T-cell (primary cell): ENCODE data around the gene CFAP92. TPM values are rescaled to one million over a fixed set of nuclear protein-coding genes. Genes with fewer than 3 reads are reported as not detected.

Experiments
- ATAC-seq, 4 experiments: fragments of 200-7000 bp in 3 of 4; fragments of 150-1000 bp in 1 of 4; cut with Tn5 transposase; replicated peaks in 1 of 4; 1 replicate in 3 of 4; 2 replicates in 1 of 4; pipeline ENCODE4 v1.10.0; 2021; ENCODE audit warnings: moderate library complexity in 3 of 4, mild to moderate bottlenecking in 2 of 4, moderate number of reproducible peaks in 1 of 4
- CTCF ChIA-PET, 2 donors: fragments of 300-600 bp; sonication (Branson Sonifier 250); formaldehyde crosslinking; loops; one replicate each; lab custom pipeline; 2022; ENCODE audit warnings: antibody characterized with exemption in 2 of 2; lab: Charles Lee
- POLR2A ChIA-PET, 2 donors: fragments of 300-600 bp; sonication (Branson Sonifier 250); formaldehyde crosslinking; loops; one replicate each; lab custom pipeline; 2022; ENCODE audit warnings: antibody characterized with exemption in 2 of 2; lab: Charles Lee
- DNase-seq, 35 experiments: peaks; one replicate each; pipeline versions ENCODE4 v3.0.0 to v3.0.0-alpha.2; 2013 to 2023
- H3K27ac ChIP-seq: one replicate; pipeline ENCODE4 v1.5.1; 2013; ENCODE audit warnings: low read length
- H3K27me3 ChIP-seq, 2 experiments: replicated peaks in 1 of 2; 1 replicate in 1 of 2; 2 replicates in 1 of 2; pipeline versions ENCODE4 v1.6.1 to v1.7.0; 2013; ENCODE audit warnings: low read length in 1 of 2, mixed read lengths in 1 of 2; ENCODE audit not compliant: control insufficient read depth in 2 of 2, insufficient read depth in 2 of 2; ENCODE audit errors: extremely low read depth in 1 of 2
- H3K36me3 ChIP-seq, 2 donors: 1 replicate in 1 of 2; 2 replicates in 1 of 2; pipeline versions ENCODE4 v1.6.1 to v1.7.0; 2013; ENCODE audit warnings: low read length in 1 of 2; ENCODE audit not compliant: control insufficient read depth in 2 of 2, insufficient read depth in 1 of 2; ENCODE audit errors: extremely low read depth in 1 of 2
- H3K4me1 ChIP-seq, 2 experiments: 1 replicate in 1 of 2; 2 replicates in 1 of 2; pipeline versions ENCODE4 v1.6.1 to v1.7.0; 2013; ENCODE audit warnings: low read length in 2 of 2, mixed read lengths in 1 of 2; ENCODE audit not compliant: insufficient read depth in 2 of 2, control insufficient read depth in 1 of 2; ENCODE audit errors: extremely low read depth in 1 of 2
- H3K4me3 ChIP-seq, 2 donors: 1 replicate in 1 of 2; 2 replicates in 1 of 2; pipeline versions ENCODE4 v1.5.1 to v1.7.0; 2013; ENCODE audit warnings: mild to moderate bottlenecking in 2 of 2, low read length in 1 of 2, moderate library complexity in 1 of 2; ENCODE audit not compliant: control insufficient read depth in 1 of 2; ENCODE audit errors: extremely low read depth in 1 of 2
- H3K9me3 ChIP-seq: 2 replicates; pipeline ENCODE4 v1.7.0; 2013
- H3K27ac Mint-ChIP-seq, 2 donors: one replicate each; pipeline ENCODE4 v1.8.0; 2020 to 2021; ENCODE audit warnings: mild to moderate bottlenecking in 2 of 2, mixed read lengths in 2 of 2
- H3K27me3 Mint-ChIP-seq, 2 donors: one replicate each; pipeline ENCODE4 v1.8.0; 2021 to 2022; ENCODE audit warnings: mixed read lengths in 2 of 2
- H3K36me3 Mint-ChIP-seq: one replicate; pipeline ENCODE4 v1.8.0; 2021; ENCODE audit warnings: mixed read lengths
- H3K4me1 Mint-ChIP-seq, 3 donors: one replicate each; pipeline ENCODE4 v1.8.0; 2020 to 2022; ENCODE audit warnings: mixed read lengths in 3 of 3, mild to moderate bottlenecking in 1 of 3
- H3K4me3 Mint-ChIP-seq, 3 donors: one replicate each; pipeline ENCODE4 v1.8.0; 2020 to 2022; ENCODE audit warnings: mild to moderate bottlenecking in 3 of 3, mixed read lengths in 3 of 3, moderate library complexity in 3 of 3
- H3K9me3 Mint-ChIP-seq, 3 donors: one replicate each; pipeline ENCODE4 v1.8.0; 2020 to 2022; ENCODE audit warnings: mixed read lengths in 3 of 3
- WGBS: methylation state at CpG from one replicate; pipeline ENCODE4 v1.1.5; 2013; ENCODE audit warnings: missing lambda C conversion rate; ENCODE audit not compliant: insufficient coverage; 5-methylcytosine and 5-hydroxymethylcytosine counted together
- total RNA-seq, 35 experiments: library from RNA in 6 of 35; stranded (reverse) in 6 of 35; fragments of 120-200 nt in 1 of 35; gene quantifications; one replicate each; pipeline versions ENCODE4 v1.2.1 to v1.2.4 and lab custom pipeline; 2013 to 2026

Gene CFAP92
- total RNA-seq, 5 donors from 2014 or later (not counting 1 experiment from before 2014, with no cell fraction given): 0.13 to 0.49 (median 0.26) TPM

DNA sequence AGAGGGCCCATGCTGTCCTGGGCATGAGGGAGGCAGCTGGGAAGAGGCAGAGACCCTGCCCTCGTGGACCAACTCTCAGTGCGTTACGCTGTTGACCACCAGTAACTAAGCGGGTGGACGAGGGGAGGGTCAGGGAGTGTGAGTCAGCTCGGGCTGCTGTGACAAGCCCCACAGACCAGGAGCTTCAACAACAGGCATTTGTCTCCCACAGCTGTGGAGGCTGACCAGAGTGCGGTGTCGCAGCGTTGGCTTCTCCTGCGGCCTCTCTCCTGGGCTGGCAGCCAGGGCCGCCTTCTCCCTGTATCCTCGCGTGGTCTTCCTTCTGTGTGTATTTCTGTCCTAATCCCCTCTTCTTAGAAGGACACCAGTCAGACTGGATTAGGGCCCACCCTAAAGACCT is 20.3 kb upstream of the CFAP92 start:
- POLR2A ChIA-PET: interaction anchor here in 1 of 2 donors (0.5 kb wide), 1 partner anchor 121 kb away, joined by 3 read pairs; no protein-coding TSS in a partner anchor
- H3K27me3 Mint-ChIP-seq: no peaks in the 10 kb centered on the region
- Histone ChIP-seq H3K9me3 (no peaks in the 10 kb centered on the region), H3K27ac (peak overlapping the region; percentile 84), H3K4me3 (no peak overlapping the region), H3K27me3 (no peaks in the 10 kb centered on the region), H3K36me3 (no peaks in the 10 kb centered on the region), H3K4me1 (peaks cover 26 to 43% of the 10 kb centered on the region in 2 experiments)
- peak overlapping the region; percentile 95 to 99 for H3K27ac Mint-ChIP-seq
- 97% methylated on average over 13 of the region's 13 CpGs for WGBS
- H3K4me1 Mint-ChIP-seq: peaks cover 46 to 59% (median 47%) of the 10 kb centered on the region in 3 donors
- H3K36me3 Mint-ChIP-seq: no peaks in the 10 kb centered on the region
- no peak for DNase-seq
- CTCF ChIA-PET: interaction anchor here (0.9 to 1.4 kb wide), 2 partner anchors 43 to 44 kb away, joined by 3 to 4 read pairs; no protein-coding TSS in a partner anchor
- no peaks in the 10 kb centered on the region for H3K9me3 Mint-ChIP-seq
- H3K4me3 Mint-ChIP-seq: peak overlapping the region in 1 of 3 donors; percentile 81
- ATAC-seq: no peak

DNA sequence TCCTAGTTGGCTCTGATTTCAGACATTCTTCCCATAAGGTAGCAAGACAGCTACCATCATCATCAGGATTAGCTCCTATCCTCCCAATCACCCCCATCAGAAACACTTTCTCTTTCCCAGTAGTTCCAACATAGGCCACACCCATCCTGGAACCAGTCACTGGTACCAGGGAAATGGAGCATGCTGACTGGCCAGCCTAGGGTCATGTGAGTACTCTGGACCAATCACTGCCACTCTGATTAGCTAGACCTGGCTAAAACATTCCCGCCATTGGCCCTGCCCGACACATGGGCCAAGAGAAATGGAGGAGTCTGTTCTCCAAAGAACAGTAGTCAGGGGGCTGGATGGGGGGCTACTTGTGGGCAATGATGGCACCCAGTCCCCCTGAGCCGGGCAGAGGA is 19.6 kb upstream of the CFAP92 start:
- no peaks in the 10 kb centered on the region for H3K27me3 ChIP-seq
- no peaks in the 10 kb centered on the region for H3K36me3 ChIP-seq
- 100% methylated on average over 1 of the region's 3 CpGs for WGBS
- Mint-ChIP-seq H3K36me3 (no peaks in the 10 kb centered on the region), H3K27ac (peak overlapping the region; percentile 95 to 99), H3K4me1 (peaks cover 41 to 52% (median 42%) of the 10 kb centered on the region in 3 donors), H3K27me3 (no peaks in the 10 kb centered on the region), H3K4me3 (no peak overlapping the region), H3K9me3 (no peaks in the 10 kb centered on the region)
- no peak for ATAC-seq
- peaks cover 26 to 42% of the 10 kb centered on the region in 2 experiments for H3K4me1 ChIP-seq
- no peak for DNase-seq
- H3K27ac ChIP-seq: no peak overlapping the region
- H3K9me3 ChIP-seq: no peaks in the 10 kb centered on the region
- no peak overlapping the region for H3K4me3 ChIP-seq
- POLR2A ChIA-PET: interaction anchor here in 1 of 2 donors (0.5 kb wide), 1 partner anchor 121 kb away, joined by 3 read pairs; no protein-coding TSS in a partner anchor
- CTCF ChIA-PET: interaction anchor here (0.5 to 1.4 kb wide), 3 partner anchors 43 to 257 kb away, joined by 3 to 4 read pairs (median 3); no protein-coding TSS in a partner anchor

DNA sequence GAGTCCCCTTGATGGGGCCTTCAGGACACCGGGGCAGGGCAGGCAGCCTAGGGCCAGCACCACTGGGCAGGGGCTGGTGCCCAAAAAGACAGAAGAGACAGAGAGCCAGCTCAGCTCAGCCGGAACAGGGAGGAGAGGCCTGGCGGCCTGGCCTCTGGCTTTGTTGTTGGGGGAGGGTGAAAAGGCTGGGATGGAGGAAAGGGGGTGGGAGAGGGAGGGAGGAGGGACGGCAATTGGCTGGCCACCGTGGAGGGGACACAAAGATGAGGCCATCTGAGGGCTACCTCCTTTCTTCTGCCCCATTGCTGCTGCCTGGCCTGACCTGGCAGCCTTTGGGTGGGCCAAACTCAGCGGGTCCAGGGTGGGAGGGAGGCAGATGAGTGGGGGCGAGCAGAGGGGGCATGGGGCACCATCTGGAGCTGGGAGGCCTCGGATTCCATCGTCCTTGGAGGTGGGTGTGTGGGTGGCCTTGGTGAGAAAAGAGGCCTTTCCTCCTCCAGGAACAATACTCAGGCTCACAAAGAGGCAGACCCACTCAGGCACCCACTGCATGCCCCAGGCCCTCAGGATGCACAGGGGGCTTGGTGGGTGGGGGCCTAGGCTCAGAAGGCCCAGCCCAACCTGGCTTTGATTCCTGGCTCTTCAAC is 16.6 kb upstream of the CFAP92 start:
- no peaks in the 10 kb centered on the region for H3K27me3 Mint-ChIP-seq
- no peak overlapping the region for H3K4me3 ChIP-seq

DNA sequence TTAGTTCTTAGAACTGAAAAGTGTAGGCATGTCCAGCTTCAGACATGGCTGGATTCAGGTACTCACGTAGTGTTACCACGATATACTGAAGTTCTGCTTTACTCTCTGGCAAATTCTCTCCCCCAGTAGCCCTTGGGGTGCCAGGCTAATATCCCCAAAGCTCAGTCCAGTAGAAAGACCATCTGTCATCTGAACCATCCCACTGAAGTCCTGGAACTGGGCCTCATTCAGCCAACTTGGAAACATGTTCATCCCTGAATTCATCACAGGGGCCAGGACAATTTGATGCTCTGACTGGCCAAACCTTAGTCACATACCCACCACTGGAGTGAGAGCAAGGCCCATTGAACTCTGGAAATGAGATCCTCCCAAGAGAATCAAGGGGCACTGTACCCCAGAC is 15.4 kb upstream of the CFAP92 start:
- Histone ChIP-seq H3K9me3 (no peaks in the 10 kb centered on the region), H3K4me1 (peaks cover 4 to 14% of the 10 kb centered on the region in 2 experiments), H3K27ac (no peak overlapping the region), H3K4me3 (no peak overlapping the region), H3K36me3 (no peaks in the 10 kb centered on the region), H3K27me3 (peaks cover 0 to 6% of the 10 kb centered on the region in 2 experiments)
- peak overlapping the region in 1 of 2 donors; percentile 58 for H3K27ac Mint-ChIP-seq
- peaks cover 16 to 28% (median 17%) of the 10 kb centered on the region in 3 donors for H3K4me1 Mint-ChIP-seq
- no peak for ATAC-seq
- peaks cover 0 to 4% of the 10 kb centered on the region in 2 donors for H3K27me3 Mint-ChIP-seq
- DNase-seq: no peak
- no CpG with 5 or more reads among the region's 2 CpGs for WGBS
- no peaks in the 10 kb centered on the region for H3K9me3 Mint-ChIP-seq
- ChIA-PET POLR2A (no interaction called here), CTCF (interaction anchor here (0.5 to 0.6 kb wide), 2 partner anchors 215 to 227 kb away, joined by 3 to 10 read pairs; no protein-coding TSS in a partner anchor)
- H3K36me3 Mint-ChIP-seq: no peaks in the 10 kb centered on the region
- no peak overlapping the region for H3K4me3 Mint-ChIP-seq

More for the DNA sequence above, 16.6 kb upstream of the CFAP92 start:
- Mint-ChIP-seq H3K9me3 (no peaks in the 10 kb centered on the region), H3K36me3 (no peaks in the 10 kb centered on the region), H3K4me3 (no peak overlapping the region), H3K27ac (no peak overlapping the region), H3K4me1 (peaks cover 19 to 28% (median 19%) of the 10 kb centered on the region in 3 donors)
- H3K27ac ChIP-seq: no peak overlapping the region
- ChIA-PET CTCF (interaction anchor here in 1 of 2 donors (0.6 kb wide), 1 partner anchor 33 kb away, joined by 3 read pairs; no protein-coding TSS in a partner anchor), POLR2A (no interaction called here)
- no peak for ATAC-seq
- 97% methylated on average over 5 of the region's 9 CpGs for WGBS
- no peak for DNase-seq
- H3K9me3 ChIP-seq: no peaks in the 10 kb centered on the region
- no peaks in the 10 kb centered on the region for H3K27me3 ChIP-seq
- no peaks in the 10 kb centered on the region for H3K36me3 ChIP-seq
- peaks cover 5 to 15% of the 10 kb centered on the region in 2 experiments for H3K4me1 ChIP-seq

DNA sequence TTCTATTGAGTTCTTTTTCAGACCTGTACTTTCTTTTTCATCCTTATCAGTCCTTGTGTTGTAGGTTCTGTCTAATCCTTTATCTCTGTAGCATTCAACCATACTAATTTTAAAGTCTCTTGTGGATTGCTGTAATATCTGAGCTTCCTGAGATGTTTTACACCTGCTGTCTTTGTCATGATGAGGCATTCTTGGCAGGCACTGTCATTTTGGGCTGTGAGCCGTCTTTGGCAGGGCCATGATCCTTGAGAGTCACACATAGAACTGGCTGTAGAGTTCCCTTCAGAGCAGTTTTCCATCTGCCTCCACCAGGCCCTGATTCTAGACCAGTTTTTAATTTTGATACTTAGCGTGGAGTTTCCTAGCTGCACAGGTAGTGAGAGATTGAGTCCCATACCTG is 13.9 kb upstream of the CFAP92 start:
- CTCF ChIA-PET: interaction anchor here (0.6 to 1.2 kb wide), 5 partner anchors 9 to 841 kb away, joined by 3 to 5 read pairs (median 3); partner anchors contain the start of gene CFAP92 (in 1 of the 2)
- no peaks in the 10 kb centered on the region for H3K9me3 Mint-ChIP-seq
- H3K27me3 ChIP-seq: peaks cover 0 to 18% of the 10 kb centered on the region in 2 experiments
- H3K4me1 Mint-ChIP-seq: peaks cover 24 to 28% (median 27%) of the 10 kb centered on the region in 3 donors
- H3K27ac Mint-ChIP-seq: no peak overlapping the region
- DNase-seq (no peak), ATAC-seq (no peak)
- H3K36me3 Mint-ChIP-seq: no peaks in the 10 kb centered on the region
- H3K4me3 ChIP-seq: no peak overlapping the region
- POLR2A ChIA-PET: no interaction called here
- H3K27ac ChIP-seq: no peak overlapping the region
- peaks cover 4 to 25% of the 10 kb centered on the region in 2 experiments for H3K4me1 ChIP-seq
- peaks cover 6 to 11% of the 10 kb centered on the region in 2 donors for H3K27me3 Mint-ChIP-seq
- H3K4me3 Mint-ChIP-seq: no peak overlapping the region
- 90% methylated on average over 1 of the region's 2 CpGs for WGBS
- H3K9me3 ChIP-seq: no peaks in the 10 kb centered on the region
- H3K36me3 ChIP-seq: no peaks in the 10 kb centered on the region

DNA sequence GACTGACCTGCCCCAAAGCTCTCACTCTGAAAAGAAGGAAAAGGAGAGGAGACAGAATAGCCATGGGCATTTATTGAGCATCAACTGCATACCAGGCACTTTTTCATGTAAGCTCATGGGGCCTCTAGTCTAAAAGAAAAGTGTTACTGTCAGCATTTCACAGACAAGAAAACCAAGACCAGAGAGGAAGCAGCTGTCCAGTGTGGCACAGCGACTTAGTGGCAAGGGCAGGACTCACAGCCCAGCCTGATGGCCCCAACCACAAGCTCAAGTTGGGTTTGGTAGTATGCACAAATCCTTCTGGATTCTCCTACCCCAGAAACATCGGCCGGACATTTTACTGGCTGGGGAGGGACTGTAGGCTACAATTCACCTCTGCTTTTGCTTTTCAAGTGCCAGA is 13.0 kb upstream of the CFAP92 start:
- ChIA-PET POLR2A (interaction anchor here in 1 of 2 donors (0.6 kb wide), 1 partner anchor 420 kb away, joined by 3 read pairs; no protein-coding TSS in a partner anchor), CTCF (interaction anchor here (0.5 to 0.9 kb wide), 2 partner anchors 9 to 238 kb away, joined by 4 to 6 read pairs; no protein-coding TSS in a partner anchor)
- Histone ChIP-seq H3K4me3 (no peak overlapping the region), H3K9me3 (no peaks in the 10 kb centered on the region), H3K27me3 (peaks cover 0 to 26% of the 10 kb centered on the region in 2 experiments), H3K4me1 (peaks cover 4 to 32% of the 10 kb centered on the region in 2 experiments), H3K36me3 (no peaks in the 10 kb centered on the region), H3K27ac (no peak overlapping the region)
- H3K9me3 Mint-ChIP-seq: no peaks in the 10 kb centered on the region
- WGBS: 76% methylated on average over 3 of the region's 3 CpGs
- peak overlapping the region in 1 of 2 donors; percentile 28 for H3K27ac Mint-ChIP-seq
- H3K36me3 Mint-ChIP-seq: no peaks in the 10 kb centered on the region
- no peak overlapping the region for H3K4me3 Mint-ChIP-seq
- H3K27me3 Mint-ChIP-seq: peaks cover 14 to 19% of the 10 kb centered on the region in 2 donors
- no peak for DNase-seq
- ATAC-seq: no peak
- peaks cover 32 to 36% (median 35%) of the 10 kb centered on the region in 3 donors for H3K4me1 Mint-ChIP-seq
